GM21423 (cell line): ENCODE results near the gene SLC25A44.
A peak's percentile ranks its signal among the peaks of the same experiment; 100 is the strongest.

ENCODE experiments used
- ATAC-seq: cut with Tn5 transposase; IDR thresholded peaks from one replicate; pipeline ENCODE4 v1.9.1; 2021; ENCODE audit warnings: mild to moderate bottlenecking, moderate library complexity; ENCODE audit not compliant: unreplicated experiment

SLC25A44 gene

GRCh38 chr1:156193488-156194299 is at the start of gene SLC25A44:
TSS of gene SLC25A44 (plus strand) at chr1:156194104. CDS start at chr1:156199848, 5,744 bp downstream.
- ATAC-seq = peak; percentile 91

GRCh38 chr1:156144742-156145141 is 49.2 kb upstream of the SLC25A44 start:
- ATAC-seq = no peak

- no peak for ATAC-seq
These were observed 48.3 kb upstream of the SLC25A44 start for GRCh38 chr1:156145650-156146019.

- no peak for ATAC-seq
These were observed 47.7 kb upstream of the SLC25A44 start for GRCh38 chr1:156146020-156146768.

GRCh38 chr1:156146769-156147405 is 47.0 kb upstream of the SLC25A44 start:
- ATAC-seq = no peak

GRCh38 chr1:156148216-156148615 is 45.7 kb upstream of the SLC25A44 start:
- no peak for ATAC-seq

- peak; percentile 36 for ATAC-seq
These were observed 44.3 kb upstream of the SLC25A44 start for GRCh38 chr1:156149374-156150332.

GRCh38 chr1:156150333-156151011 is 43.4 kb upstream of the SLC25A44 start:
- no peak for ATAC-seq

GRCh38 chr1:156151093-156151688 is 42.7 kb upstream of the SLC25A44 start:
- ATAC-seq = no peak

- ATAC-seq = no peak
These were observed 41.3 kb upstream of the SLC25A44 start for GRCh38 chr1:156152628-156153027.

GRCh38 chr1:156153362-156153761 is 40.5 kb upstream of the SLC25A44 start, which contains the start of gene SEMA4A:
TSS of gene SEMA4A (plus strand) at chr1:156153585. CDS start at chr1:156154579, 994 bp downstream.
- ATAC-seq = no peak

GRCh38 chr1:156154317-156154749 is 39.6 kb upstream of the SLC25A44 start:
- peak; percentile 48 for ATAC-seq

- ATAC-seq = no peak
These were observed 38.0 kb upstream of the SLC25A44 start for GRCh38 chr1:156155756-156156510.

- no peak for ATAC-seq
These were observed 36.4 kb upstream of the SLC25A44 start for GRCh38 chr1:156157506-156157905.

- no peak for ATAC-seq
These were observed 35.9 kb upstream of the SLC25A44 start for GRCh38 chr1:156157966-156158365.

GRCh38 chr1:156160000-156160742 is 33.7 kb upstream of the SLC25A44 start:
- ATAC-seq = no peak

GRCh38 chr1:156160743-156161171 is 33.1 kb upstream of the SLC25A44 start:
- no peak for ATAC-seq
